GM21381 (cell line): Measurements from ENCODE around the gene CHD6.

Experiments used
- ATAC-seq: cut with Tn5 transposase; IDR thresholded peaks from one replicate; pipeline ENCODE4 v1.9.1; 2021; ENCODE audit warnings: mild to moderate bottlenecking, moderate library complexity; ENCODE audit not compliant: unreplicated experiment

CHD6 gene

GRCh38 chr20:41427833-41428232, 190.3 kb downstream of the CHD6 start:
- ATAC-seq: no peak

GRCh38 chr20:41426976-41427375, 191.2 kb downstream of the CHD6 start:
- ATAC-seq: no peak

GRCh38 chr20:41426086-41426830, 191.9 kb downstream of the CHD6 start:
- no peak for ATAC-seq

- no peak for ATAC-seq
Observed at GRCh38 chr20:41425180-41425884, 192.8 kb downstream of the CHD6 start.

DNA sequence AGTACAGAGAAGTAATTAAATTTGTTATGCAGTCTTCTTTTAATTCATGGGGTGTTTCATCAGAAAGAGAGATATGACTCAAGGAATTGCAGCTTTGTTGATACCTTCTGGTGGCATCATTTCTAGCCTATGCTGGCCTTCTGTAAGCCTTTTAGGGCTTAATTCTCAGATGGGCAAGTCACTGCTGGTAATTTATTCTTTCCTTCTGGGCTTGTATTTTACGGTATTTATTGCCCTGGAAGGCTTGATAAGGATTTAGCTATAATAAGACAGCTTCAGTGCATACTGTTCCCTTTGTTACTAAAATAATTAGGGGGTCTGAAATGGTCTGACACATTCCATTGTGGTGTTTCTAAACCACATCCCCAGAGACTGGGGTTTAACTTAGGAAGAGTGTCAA, 193.6 kb downstream of the CHD6 start:
- no peak for ATAC-seq

- no peak for ATAC-seq
Observed at GRCh38 chr20:41424011-41424410, 194.2 kb downstream of the CHD6 start.

DNA sequence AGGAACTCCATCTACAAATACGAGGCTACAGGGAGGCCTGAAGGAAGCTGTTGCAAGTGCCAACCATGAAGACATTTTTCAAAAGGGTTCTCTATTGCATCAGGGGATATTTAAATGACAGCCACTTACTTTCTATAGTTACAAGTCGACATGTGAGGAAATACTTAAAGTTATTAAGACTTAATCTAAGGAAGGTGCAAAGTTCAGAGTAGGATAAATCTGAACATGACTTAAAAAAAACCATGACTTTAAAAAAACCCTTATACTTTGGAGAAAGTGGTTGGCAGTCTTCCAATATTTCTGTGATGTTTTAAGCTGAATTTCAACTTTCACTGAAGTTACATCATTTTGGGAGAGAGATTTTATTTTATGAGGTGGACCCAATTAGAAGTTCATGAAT, 195.2 kb downstream of the CHD6 start:
- no peak for ATAC-seq

DNA sequence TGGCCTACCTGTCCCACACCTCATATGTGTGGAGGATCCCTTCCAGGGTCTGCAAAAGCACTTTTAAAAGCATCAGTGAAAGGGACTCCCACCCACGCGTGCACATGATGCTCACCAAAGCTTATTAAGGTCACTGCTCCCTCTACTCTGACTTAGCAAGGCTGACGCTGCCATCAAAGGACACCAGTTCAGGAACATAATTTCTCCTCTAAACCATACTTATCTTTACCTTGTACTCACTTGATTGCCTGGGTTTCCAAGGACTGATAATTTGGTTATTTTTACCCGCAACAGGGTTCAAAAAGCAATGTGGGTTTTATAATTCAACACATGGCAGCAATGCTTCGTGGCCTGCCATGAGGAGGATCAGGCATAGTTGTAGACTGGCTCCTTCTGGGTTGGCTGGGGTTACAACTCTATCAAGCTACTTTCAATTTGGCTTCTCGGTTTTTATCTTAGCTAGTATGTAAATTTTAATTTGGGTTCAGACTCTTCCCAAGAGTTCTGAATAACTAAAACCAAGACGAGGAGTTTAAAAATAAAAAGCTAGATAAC, 199.4 kb downstream of the CHD6 start:
- no peak for ATAC-seq

GRCh38 chr20:41418031-41418430, 200.1 kb downstream of the CHD6 start:
- ATAC-seq: no peak

GRCh38 chr20:41415191-41415590, 203.0 kb downstream of the CHD6 start:
- ATAC-seq: no peak

DNA sequence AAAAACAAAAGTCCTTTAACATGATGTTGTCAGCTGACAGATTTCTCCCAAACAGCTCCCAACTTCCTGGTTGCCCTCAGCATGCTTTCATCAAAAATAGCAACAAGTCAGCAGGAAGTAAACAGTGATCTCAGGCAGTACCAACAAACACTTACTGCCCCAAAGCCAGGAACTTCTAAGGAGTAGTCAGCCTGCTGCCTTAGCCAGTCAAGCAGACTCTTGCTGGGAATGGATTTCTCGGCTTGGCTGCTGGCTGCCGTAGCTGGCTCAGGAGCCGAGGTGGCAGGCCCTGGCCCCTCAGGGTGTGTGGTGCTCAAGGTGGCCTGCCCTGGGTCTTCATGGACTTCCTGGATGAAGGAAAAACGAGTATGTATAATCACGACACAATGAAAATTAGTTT, 205.0 kb downstream of the CHD6 start:
- ATAC-seq: no peak

DNA sequence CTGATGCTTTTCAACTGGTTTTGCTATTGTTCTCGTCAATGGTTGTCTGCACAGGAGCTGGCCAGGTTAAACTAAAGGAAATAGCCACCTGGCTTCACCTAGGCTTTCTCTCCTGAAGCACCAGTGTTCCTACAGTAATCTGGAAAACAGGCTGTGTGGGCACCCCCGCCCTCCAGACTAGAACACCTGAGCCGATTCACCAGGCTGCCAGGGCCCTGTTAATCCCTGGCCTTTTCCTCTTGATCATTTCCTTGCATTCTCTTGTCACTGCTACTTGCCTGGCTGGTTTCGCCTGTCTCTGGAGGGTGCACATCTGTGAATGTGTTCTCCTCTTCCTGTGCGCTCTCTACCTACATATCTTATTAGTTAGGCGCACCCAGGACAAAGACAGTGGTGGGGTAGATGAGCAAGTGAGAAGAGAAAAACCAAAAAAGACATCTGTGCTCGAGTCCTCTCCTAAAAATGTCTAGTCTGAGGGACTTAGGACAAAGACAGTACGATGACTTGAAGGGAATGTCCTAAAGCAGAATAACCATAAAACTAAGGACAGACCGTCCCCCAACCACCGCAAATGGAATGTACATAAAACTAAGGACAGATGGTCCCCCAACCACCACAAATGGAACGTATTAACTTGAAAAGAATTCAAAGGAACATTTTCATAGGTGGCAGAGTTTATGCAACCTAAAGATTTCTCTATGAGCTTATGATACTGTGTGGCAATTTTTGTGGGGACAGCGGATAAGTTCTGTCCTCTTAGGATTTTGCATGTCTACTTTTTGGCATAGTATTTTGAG, 205.7 kb downstream of the CHD6 start:
- ATAC-seq: no peak

- ATAC-seq: no peak
Observed at GRCh38 chr20:41411391-41411847, 206.8 kb downstream of the CHD6 start.

- no peak for ATAC-seq
Observed at GRCh38 chr20:41408986-41409385, 209.2 kb downstream of the CHD6 start.

DNA sequence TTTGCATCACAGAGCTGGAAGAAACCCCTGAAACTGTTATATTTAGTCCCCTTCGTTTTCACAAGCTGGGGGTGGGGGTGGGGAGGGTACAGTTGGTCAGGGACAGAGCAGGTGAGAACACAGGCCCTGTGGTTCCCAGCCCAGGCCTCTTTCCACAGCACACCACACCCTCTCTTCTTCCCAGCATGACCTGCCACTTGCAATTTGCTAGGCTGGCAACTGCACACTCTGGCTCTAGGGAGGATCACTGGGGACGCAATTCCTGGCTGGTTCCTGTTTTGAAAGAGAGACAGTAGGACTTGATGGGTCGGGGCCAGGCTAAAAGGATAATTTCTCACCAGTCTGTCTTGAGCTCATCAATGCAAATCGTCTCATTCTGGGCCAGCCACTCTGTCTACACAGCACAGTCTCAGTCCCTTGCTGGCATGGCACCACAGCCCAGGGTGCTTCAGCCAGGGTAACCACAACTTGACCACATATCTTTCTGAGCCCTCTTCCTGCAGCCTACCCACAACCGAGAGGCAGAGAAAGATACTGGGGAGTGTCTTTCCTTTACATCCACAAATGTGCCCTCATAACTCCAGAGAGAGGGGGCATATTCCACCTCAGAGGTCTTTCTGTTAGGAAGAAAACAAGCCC, 209.9 kb downstream of the CHD6 start:
- peak; percentile 81 for ATAC-seq

- ATAC-seq: no peak
Observed at GRCh38 chr20:41407607-41408006, 210.6 kb downstream of the CHD6 start.

GRCh38 chr20:41406896-41407444, 211.2 kb downstream of the CHD6 start:
- ATAC-seq: no peak

- ATAC-seq: no peak
Observed at GRCh38 chr20:41406353-41406752, 211.8 kb downstream of the CHD6 start.

GRCh38 chr20:41405436-41405835, 212.7 kb downstream of the CHD6 start:
- ATAC-seq: no peak

DNA sequence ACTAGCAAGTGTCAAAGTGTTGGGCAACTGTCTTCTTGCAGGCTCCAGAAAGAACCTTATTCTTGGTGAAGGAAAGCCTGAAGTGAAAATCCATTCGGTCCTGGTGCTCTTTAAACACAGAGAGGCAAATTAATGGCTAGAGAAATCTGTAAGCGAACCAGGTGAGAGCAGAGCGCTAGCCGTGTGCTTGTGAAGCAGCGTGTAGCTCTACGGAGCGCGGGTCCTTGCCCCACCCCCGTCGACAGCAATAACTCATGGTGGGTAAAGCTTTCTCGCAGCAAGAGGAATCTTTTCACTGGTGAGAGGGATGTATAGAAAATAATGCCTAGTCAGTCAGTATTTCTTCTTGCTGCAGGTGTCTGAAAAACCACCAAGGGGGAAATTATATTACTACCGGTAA, 214.6 kb downstream of the CHD6 start:
- ATAC-seq: no peak

DNA sequence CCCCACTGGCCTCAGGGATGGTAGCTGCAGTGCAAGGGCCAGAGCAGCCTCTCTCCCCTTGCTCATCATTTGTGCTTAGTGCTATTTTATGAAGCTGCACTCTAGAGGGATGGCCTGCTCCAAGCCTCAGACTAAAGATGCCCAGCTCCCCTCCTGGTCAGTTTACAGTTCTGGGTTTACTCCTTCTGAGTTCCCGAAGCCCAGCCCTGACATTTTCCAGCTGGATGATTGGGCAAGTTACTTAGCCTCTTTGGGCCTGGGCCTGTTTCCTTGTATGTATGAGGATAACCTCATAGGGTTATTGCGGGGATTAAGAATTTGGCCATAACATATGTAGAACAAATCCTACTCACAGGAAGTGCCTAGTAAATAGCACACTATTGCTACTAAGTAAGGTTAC, 219.8 kb downstream of the CHD6 start:
- no peak for ATAC-seq
